Measurements from ENCODE around the gene FSIP1. TPM values are rescaled to one million over a fixed set of nuclear protein-coding genes. Genes with fewer than 3 reads are reported as not detected.

Gene FSIP1
- total RNA-seq, 1 donor from 2014 or later = 0.54 TPM

DNA sequence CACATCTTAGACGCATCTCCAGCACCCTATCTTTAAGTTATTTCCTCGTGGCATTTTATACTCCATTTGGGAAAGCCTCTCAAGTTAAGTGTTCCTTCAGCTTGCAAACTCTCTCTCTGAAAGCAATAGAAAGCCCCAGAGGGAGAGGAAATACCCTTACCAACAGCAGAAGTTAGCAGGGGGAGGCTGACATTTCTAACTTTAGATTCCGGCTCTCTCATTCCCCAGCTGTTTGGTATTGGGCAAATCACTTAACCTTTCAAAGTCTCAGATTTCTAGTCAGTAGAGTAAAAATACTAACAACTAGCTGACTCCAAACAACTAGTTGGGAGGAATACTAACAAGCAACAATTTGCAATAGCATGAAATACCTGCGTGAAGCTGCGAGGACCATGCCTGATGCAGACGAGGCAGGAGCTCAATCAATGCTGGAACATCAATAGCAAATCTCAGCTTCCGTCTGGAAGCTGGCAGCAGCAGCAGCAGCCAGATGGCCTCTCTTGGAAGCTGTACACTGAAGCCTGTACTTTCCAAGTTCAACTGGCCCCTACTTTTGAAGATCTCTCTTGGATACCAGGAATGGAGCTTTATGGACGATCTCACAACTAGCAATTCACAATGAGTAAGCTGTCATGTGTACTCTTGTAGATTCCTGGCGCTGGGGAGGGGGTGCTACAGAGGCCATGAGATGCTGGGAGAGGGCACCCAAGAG, 153.9 kb downstream of the FSIP1 start:
- DNase-seq (ENCODE audit: extremely low spot score, unreplicated experiment) = no peak
- Mint-ChIP-seq H3K4me3 (ENCODE audit: unreplicated experiment) (no peak overlapping the region), H3K9me3 (ENCODE audit: unreplicated experiment) (no peaks in the 10 kb centered on the region), H3K27me3 (ENCODE audit: unreplicated experiment) (no peaks in the 10 kb centered on the region), H3K36me3 (ENCODE audit: unreplicated experiment) (no peaks in the 10 kb centered on the region), H3K4me1 (ENCODE audit: unreplicated experiment) (peaks cover 37% of the 10 kb centered on the region), H3K27ac (ENCODE audit: unreplicated experiment) (no peak overlapping the region)
- TF ChIP-seq, protein P1, sequence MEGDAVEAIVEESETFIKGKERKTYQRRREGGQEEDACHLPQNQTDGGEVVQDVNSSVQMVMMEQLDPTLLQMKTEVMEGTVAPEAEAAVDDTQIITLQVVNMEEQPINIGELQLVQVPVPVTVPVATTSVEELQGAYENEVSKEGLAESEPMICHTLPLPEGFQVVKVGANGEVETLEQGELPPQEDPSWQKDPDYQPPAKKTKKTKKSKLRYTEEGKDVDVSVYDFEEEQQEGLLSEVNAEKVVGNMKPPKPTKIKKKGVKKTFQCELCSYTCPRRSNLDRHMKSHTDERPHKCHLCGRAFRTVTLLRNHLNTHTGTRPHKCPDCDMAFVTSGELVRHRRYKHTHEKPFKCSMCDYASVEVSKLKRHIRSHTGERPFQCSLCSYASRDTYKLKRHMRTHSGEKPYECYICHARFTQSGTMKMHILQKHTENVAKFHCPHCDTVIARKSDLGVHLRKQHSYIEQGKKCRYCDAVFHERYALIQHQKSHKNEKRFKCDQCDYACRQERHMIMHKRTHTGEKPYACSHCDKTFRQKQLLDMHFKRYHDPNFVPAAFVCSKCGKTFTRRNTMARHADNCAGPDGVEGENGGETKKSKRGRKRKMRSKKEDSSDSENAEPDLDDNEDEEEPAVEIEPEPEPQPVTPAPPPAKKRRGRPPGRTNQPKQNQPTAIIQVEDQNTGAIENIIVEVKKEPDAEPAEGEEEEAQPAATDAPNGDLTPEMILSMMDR (IDR thresholded peaks at IDR 0.05) = no peak

DNA sequence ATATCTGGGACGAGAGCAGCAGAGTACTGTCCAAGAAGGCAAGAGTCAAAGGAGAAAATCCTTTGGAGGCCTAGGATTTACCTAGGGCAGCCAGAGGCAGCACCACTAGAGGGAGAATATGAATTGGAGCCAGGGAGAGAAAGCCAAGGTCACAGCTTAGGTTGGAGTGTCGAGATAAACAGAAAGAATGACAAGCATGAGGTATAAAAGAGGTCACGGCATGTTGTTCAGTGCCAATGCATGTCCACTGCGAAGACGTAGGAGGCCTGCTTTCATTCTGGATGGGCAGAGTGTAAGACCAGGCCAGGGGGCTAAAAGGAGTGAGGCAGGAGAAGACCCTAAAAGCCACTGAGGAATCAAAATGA, 154.5 kb downstream of the FSIP1 start:
- TF ChIP-seq, protein P1 (IDR thresholded peaks at IDR 0.05) = peak; percentile 17
- peaks cover 37% of the 10 kb centered on the region for H3K4me1 Mint-ChIP-seq (ENCODE audit: unreplicated experiment)
- no peak overlapping the region for H3K4me3 Mint-ChIP-seq (ENCODE audit: unreplicated experiment)
- DNase-seq (ENCODE audit: extremely low spot score, unreplicated experiment) = no peak
- no peak overlapping the region for H3K27ac Mint-ChIP-seq (ENCODE audit: unreplicated experiment)
- H3K27me3 Mint-ChIP-seq (ENCODE audit: unreplicated experiment) = no peaks in the 10 kb centered on the region
- H3K9me3 Mint-ChIP-seq (ENCODE audit: unreplicated experiment) = no peaks in the 10 kb centered on the region
- no peaks in the 10 kb centered on the region for H3K36me3 Mint-ChIP-seq (ENCODE audit: unreplicated experiment)

DNA sequence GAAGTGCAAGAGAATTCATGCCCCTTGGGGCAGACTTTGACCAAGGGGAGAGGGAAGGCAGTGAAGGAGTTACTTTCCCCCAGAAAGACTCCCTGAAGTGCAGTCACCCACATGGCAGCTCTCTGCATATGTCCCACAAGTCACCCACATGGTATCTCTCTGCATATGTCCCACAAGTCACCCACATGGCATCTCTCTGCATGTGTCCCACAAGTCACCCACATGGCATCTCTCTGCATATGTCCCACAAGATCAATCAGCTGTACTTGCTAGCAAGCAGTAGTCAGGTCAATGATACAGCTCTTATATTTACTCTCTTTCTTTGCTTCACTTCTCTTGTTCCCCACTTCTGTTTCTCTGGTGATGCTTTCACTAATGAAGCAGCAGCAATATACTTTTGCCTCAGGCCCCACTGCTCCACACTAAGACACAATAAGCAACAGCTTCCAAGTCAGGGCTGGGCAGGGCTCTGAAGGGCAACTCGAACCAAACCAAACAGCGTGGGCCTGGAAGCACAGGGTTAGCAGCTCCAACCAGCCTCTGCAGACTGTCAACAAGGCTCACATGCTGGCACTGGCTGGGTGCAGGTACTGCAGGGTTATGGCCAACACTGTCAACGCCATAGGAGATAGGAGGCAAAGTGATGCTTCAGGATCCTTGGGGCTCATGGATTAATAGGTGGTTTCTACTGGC, 155.0 kb downstream of the FSIP1 start:
- Mint-ChIP-seq H3K27me3 (ENCODE audit: unreplicated experiment) (no peaks in the 10 kb centered on the region), H3K4me1 (ENCODE audit: unreplicated experiment) (peaks cover 37% of the 10 kb centered on the region), H3K9me3 (ENCODE audit: unreplicated experiment) (no peaks in the 10 kb centered on the region), H3K4me3 (ENCODE audit: unreplicated experiment) (no peak overlapping the region), H3K27ac (ENCODE audit: unreplicated experiment) (no peak overlapping the region), H3K36me3 (ENCODE audit: unreplicated experiment) (no peaks in the 10 kb centered on the region)
- TF ChIP-seq, protein P1 (IDR thresholded peaks at IDR 0.05) = no peak
- DNase-seq (ENCODE audit: extremely low spot score, unreplicated experiment) = no peak

DNA sequence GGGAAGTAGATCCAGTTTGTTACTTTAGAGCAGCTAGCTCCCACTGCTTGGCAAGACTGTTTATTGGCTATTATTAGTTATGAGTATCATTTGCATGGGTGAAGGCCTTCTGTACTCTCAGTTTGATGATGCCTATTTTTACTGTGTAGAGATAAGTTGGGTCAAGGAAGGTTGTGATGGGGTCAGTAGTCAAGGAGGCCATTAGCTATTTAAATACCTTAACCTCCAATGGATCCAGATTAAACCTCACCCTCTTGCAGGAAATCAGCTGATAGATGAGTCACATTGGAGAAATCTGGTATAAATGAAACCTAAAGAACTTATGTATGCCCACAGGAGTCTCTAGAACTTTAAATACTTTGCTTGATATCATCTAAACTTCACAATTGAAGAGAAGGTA, 156.8 kb downstream of the FSIP1 start:
- Mint-ChIP-seq H3K9me3 (ENCODE audit: unreplicated experiment) (no peaks in the 10 kb centered on the region), H3K27me3 (ENCODE audit: unreplicated experiment) (no peaks in the 10 kb centered on the region), H3K36me3 (ENCODE audit: unreplicated experiment) (no peaks in the 10 kb centered on the region), H3K4me3 (ENCODE audit: unreplicated experiment) (no peak overlapping the region), H3K27ac (ENCODE audit: unreplicated experiment) (no peak overlapping the region), H3K4me1 (ENCODE audit: unreplicated experiment) (peaks cover 39% of the 10 kb centered on the region)
- no peak for DNase-seq (ENCODE audit: extremely low spot score, unreplicated experiment)
- TF ChIP-seq, protein P1 (IDR thresholded peaks at IDR 0.05) = no peak

DNA sequence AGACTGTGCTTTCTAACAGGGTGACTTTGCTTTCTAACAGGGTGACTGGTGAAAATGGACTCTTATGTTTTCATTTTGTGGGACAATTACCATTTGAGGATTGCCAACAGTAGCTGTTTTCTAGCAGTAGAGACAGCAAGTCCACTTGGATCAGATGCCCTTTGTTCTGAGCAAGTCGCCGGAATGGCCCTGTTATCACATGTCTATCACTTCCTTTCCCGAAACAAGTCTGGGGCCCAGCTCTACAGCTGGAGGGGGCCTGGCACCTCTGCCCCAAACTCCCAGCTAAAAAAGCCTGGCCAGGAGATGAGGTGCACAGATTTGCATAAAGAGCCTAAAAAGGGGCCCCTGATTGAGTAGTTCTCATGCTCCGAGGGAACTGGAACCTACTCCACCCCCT, 157.2 kb downstream of the FSIP1 start:
- TF ChIP-seq, protein P1 (IDR thresholded peaks at IDR 0.05) = no peak
- H3K9me3 Mint-ChIP-seq (ENCODE audit: unreplicated experiment) = no peaks in the 10 kb centered on the region
- H3K27me3 Mint-ChIP-seq (ENCODE audit: unreplicated experiment) = no peaks in the 10 kb centered on the region
- H3K4me3 Mint-ChIP-seq (ENCODE audit: unreplicated experiment) = no peak overlapping the region
- H3K36me3 Mint-ChIP-seq (ENCODE audit: unreplicated experiment) = no peaks in the 10 kb centered on the region
- H3K4me1 Mint-ChIP-seq (ENCODE audit: unreplicated experiment) = peaks cover 39% of the 10 kb centered on the region
- no peak for DNase-seq (ENCODE audit: extremely low spot score, unreplicated experiment)
- no peak overlapping the region for H3K27ac Mint-ChIP-seq (ENCODE audit: unreplicated experiment)

All from osteocyte (in vitro differentiated cells).